ENCODE measurements around the gene SPHKAP.
"Not testable (repeated sequence)": the region's sequence is repeated elsewhere in the genome, so short reads cannot be mapped to it uniquely, and the experiment has no call there.

SPHKAP gene

DNA sequence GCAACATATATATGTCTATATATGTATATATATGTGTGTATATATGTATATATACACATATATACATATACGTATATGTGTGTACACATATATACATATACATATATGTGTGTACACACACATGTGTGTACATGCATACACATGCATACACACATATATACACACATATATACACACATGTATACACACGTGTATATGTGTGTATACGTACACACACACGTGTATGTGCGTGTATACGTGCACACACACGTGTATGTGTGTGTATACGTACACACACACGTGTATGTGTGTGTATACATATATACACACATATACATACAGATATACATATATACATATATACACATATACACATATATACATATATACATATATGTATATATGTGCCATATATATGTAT is 89.4 kb downstream of the SPHKAP start:
- DNase-seq: no peak

DNA sequence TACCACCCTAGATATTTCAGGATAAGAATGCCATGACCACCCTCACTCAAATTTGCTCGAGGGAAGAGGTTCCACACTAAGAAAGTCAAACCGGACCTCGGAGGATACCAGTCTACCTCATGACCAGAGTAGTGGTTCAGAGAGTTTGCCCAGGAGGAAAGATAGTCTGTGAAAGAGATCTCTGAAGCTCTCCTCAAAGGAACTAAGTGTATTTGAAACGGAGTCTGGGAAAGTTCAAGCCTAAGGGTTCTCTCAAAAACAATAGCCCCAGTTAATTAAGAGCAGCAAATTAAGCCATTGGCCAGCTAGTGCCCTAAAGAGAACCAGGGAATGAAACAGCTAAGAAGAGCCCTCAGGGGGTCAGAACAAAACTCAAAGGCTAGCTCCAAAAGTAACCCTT is 94.9 kb downstream of the SPHKAP start:
- DNase-seq: no peak

DNA sequence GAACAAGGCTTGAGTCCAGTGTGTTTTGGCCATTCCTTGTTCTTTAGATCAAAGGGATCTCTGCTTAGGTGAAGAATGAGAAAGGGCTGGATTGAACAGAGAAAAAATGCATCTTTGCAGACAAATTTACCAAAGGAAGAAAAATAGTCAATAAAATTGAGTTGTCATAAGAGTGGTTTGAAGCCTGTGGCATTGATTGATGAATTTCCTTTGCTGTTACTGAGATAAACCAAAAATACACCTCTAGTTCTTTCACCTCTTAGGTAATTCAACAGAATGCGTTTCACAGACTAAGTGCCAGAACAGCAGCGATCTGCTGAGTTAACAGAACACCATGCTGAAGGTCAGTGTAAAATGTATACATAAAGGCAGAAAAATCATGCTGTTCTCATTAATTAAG is 96.8 kb downstream of the SPHKAP start:
- no peak for DNase-seq

DNA sequence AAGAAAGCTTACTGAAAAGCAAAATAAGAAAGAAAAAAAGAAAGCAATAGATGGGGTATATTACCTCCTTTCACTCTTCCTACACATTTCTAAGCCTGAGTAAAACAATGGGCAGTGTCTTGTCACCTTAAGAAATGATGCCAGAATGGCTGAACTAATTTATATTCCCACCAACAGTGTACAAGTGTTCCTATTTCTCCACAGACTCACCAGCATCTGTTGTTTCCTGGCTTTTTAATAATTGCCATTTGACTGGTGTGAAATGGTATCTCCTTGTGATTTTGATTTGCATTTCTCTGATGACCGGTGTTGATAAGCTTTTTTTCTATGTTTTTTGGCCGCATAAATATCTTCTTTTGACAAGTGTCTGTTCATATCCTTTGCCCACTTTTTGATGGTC is 98.4 kb downstream of the SPHKAP start:
- no peak for DNase-seq

DNA sequence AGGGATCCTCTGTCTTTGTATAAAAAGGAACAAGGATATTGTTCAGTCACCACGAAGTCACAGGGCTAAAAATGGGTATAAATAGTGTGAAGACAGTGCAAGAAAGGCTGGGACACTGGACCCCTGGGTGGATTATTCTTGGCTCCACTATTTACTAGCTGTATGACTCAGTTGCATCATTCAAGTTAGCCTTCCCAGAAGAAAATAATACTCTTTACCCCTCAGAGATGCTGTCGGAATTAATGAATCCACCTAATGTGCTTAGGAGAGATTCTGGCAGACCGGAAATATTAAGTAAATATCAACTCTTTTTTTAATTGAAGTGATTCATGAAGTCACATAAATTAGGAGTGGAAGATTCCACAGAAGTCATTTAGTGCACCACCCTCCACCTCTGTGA is 98.9 kb downstream of the SPHKAP start:
- DNase-seq: no peak

DNA sequence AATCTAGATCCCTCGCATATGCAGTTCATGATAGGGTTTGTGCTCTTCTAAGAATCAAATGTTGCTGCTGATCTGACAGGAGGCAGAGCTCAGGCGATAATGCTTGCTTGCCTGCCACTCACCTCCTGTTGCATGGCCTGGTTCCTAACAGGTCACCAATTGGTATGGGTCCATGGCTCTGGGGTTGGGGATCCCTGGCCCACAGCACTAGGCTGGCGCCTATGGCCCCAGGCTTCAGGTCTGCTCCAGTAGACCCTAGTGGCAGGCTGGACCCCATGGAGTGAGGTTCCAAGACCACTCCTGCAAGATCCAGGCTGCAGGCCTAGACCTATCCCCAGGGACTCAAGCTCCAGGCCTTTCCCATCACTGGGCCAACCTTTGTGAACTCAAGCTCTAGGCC is 102.3 kb downstream of the SPHKAP start:
- DNase-seq: no peak

DNA sequence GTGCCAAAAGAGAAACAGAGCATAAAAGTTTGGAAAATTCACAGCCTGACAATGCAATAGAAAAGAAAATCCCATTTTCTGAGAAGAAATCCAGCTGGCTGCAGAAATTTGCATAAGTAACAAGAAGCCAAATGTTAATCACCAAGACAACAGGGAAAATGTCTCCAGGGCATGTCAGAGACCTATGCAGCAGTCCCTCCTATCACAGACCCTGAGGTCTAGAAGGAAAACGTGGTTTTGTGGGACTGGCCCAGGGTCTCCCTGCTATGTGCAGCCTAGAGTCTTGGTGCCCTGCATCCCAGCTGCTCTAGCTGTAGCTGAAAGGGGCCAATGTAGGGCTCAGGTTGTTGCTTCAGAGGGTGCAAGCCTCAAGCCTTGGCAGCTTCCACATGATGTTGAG is 104.8 kb downstream of the SPHKAP start:
- not testable (repeated sequence) for DNase-seq

DNA sequence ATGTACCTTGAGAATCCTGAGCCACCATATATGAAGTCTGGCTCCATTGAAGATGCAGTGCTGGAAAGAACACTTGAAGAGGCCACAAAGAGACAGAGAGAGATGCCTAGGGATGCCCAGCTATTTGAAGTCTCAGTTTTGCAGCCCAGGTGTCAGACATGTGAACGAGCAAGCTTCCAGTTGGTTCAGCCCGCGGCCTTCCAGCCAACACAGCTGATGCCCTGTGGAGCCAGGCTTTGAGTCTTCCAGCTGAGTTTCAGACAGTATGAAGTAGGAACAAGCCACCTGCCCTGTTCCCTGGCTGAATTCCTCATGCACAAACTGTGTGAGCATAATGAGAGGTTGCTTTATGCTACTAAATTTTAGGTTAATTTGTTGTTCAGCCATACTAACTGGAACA is 108.8 kb downstream of the SPHKAP start:
- no peak for DNase-seq

DNA sequence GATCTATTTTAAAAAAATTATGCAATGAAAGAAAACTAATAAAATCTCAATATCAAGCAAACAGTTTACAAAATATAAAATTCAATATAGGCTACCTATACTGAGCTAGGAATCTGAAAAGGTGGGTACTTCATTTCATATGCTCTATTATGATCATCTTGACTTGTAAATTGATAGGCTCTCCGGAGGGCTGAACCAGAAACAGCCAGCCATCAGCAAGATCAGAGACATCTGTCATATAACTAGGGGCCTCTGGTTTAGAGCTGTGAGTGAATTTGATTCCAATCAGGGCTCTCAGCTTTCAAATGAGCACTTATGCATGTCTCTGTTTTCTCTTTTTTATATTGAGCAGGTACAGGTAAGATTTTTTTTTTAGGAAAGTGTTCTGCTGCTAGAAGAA is 114.2 kb downstream of the SPHKAP start:
- DNase-seq: no peak

DNA sequence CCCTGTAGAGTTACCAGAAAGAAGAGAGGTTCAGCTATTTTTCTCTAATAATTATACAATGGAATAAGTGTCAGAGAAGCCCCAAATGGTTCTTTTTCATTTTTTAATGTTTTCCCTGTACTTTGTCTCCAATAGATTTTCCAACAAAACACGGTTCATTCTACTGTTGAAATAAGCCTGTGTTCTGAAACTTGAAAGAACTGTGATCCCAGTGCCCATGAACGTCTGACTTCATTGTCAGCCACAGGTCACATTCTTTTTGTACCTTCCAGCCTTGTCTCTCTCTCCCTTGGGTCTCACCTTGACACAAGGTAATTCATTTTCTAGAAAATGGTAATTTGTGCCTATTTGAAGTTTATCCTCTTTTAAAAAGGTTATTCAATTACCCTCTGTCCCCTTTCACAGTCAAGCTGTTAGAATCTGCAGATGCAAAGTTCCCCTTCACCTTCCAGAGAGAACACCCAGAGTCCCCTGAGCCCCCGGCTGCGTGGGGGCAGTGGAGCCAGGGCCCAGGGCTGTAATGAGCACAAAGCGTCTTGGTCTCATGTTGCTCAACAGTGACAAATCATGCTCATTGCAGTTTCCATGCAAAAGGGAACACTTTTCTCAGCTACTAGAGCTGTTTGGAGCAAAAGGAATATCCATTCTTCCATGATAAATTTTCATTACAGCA is 115.2 kb downstream of the SPHKAP start:
- DNase-seq: no peak

DNA sequence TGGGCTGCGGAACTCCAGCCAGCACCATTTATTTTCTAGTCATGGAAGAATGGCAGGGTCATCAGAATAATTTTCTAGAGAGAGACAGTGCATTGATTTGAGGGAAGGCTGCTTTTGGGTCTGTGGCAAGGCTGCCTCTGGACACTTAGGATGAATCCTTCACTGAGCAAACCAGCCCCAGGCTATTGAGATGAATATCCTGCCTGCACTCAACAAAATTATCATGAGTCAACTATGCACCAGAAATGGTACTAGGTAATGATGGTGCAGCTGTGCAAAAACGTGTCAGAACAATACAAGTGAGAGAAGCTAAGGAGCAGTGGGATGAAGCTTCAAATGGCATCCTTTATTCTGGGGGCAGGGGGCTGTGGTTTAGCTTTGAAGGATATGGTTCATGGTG is 115.8 kb downstream of the SPHKAP start:
- no peak for DNase-seq

DNA sequence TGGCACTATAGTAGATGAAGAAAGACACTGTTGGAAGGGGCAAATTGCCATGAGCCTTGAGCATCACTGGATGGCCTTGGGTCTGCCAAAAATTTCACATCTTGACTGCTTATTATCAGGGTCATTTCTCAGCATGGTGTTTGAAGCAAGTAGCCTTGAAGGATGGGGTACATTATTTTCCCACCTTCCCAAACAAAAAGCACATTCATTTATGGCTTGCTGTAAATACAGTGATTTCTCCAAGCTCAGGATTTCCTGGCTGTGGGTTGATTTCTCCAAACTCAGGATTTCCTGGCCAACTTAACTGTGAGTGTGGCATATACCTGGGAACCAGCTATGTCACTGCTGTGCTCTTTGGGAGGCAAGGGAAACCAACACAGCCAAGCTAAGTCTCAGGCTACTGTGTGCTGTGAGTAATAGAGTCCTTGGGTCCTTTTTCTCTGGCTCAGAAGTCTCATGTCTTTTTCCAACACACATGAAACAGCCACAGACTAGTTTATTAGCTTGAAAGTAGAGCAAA is 116.6 kb downstream of the SPHKAP start:
- DNase-seq: no peak

DNA sequence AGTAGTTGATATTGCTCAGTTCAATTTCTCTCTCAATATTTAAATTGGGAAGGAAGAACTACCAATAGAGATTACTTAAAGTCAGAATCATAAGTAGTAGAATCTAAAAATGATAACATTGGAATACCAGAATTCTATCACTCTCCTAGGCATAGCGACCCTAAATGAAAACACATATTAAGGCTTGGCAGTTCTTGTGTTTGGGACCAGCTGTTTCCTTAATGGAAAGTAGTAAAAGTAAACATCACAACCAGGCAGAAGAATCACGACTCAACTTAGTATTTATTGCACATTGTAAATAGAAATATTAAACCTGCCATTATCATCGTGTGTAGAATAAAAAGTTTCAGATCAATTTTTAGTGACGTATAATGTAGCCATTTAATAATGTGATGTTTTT is 117.5 kb downstream of the SPHKAP start:
- DNase-seq: no peak

DNA sequence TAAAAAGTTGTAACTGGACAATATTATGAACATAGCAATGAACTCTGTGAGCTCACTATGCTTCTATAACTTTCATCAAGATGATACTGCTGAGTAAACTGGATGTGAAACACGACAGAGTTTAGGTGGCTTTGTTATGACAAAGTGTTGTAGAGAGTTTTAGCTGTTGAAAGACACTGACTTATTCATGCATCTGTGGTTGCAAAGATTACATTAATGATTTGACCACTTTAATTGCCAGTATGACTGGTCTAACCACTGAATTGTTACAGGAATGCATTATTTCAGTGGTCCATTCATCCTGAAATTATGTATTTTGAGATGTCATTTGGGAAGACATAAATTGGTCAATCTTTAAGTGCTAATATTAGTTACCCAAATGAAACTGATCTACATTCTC is 117.9 kb downstream of the SPHKAP start:
- no peak for DNase-seq

DNA sequence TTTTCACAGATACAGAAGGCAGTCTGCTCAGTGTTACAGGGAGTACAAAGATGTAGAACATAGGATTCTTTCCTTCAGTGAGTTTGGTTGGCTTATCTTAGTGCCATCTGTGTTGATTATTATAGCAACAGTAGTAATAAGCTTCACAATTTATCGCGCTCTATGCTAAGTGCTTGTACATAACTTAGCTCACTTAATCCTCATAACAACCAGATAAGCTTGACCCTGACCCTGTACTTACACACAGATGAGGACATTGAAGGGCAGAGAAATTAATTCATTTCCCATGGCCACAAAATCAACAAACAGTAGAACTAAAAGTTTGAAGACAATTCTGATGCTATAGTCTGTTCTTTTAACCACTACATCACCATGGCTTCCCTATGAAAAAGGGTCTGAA is 121.8 kb downstream of the SPHKAP start:
- DNase-seq: no peak

DNA sequence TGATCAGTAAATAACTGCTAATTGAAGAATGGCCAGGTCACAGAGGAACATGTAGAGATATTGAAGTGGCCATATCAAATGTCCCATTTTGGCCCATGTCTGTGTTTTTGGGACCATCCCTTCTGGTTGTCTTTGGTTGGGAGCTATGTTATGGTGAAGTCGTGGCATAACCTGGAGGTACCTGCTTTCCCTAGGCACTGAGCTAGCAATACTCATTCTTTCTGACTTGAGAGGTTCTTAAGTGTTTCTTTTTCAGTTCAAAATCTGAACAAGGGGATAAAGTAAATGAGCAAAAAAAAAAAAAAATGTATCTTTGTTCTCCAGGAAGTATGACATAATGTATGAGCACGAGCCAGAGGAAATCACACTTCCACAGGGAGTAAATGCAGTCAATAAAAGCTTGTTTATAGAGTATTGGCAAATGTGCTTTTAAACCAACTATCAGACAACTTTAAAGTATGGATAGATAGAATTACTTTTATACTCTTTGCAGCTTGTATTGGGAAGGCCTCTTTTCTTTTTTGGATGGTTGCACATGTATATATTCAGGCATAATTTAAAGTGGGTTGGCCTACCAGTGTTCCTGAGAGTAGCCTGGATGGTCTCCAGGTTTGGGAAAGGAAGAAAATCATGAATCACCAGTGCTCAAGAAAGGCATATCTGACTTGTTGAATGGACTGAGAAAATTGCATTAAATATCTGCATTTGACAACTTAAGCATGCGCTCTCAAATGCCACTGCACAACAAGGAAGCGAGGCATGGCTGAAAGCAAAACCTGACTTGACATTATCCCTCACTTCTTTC is 125.0 kb downstream of the SPHKAP start:
- DNase-seq: no peak

DNA sequence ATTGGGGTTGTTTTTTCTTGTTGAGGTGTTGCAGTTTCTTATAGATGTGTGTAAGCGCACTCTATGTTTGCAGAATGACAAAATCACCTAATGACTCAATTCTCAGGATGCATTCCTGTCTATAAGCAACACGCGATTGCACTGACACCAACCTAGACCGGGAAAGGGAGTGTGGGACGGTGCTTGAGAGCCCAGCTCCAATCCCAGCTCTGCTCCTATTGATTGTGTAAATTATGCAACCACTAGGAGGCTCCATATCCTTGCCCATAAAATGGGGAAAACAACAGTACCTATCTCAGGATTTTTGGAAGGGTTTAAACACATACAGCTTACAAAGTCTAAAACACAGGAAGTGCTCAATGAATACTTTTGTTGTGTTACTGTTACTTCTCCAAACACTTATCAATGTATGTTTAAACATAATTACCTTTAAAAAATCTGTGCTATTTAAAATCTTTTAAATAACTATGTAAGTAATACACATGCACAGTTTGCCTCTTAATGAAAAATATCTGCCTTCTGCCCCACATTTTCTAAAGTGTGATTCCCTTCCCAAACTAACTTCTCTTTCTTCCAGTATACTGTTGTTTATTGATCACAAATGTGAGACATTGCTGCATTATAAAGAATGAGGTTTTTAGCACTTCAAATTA is 132.5 kb downstream of the SPHKAP start:
- DNase-seq: no peak

DNA sequence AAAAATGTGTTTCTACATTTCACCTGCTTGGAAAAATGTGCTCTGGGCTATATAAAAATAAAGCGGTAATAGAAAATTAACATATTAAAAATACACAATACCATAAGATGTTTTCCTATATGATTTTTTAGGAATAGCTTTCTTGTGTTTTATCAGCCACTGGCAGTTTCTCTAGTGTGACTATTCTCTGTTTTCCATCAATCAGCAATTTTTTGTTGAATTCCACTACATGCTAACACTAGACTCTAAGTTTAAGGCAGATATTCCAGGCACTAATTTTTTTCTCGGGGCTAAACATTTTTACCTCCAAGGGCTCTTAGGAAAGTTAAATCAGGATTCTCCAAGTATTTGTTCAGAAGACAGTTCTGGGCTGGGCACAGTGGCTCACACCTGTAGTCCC is 140.5 kb downstream of the SPHKAP start:
- DNase-seq: no peak

DNA sequence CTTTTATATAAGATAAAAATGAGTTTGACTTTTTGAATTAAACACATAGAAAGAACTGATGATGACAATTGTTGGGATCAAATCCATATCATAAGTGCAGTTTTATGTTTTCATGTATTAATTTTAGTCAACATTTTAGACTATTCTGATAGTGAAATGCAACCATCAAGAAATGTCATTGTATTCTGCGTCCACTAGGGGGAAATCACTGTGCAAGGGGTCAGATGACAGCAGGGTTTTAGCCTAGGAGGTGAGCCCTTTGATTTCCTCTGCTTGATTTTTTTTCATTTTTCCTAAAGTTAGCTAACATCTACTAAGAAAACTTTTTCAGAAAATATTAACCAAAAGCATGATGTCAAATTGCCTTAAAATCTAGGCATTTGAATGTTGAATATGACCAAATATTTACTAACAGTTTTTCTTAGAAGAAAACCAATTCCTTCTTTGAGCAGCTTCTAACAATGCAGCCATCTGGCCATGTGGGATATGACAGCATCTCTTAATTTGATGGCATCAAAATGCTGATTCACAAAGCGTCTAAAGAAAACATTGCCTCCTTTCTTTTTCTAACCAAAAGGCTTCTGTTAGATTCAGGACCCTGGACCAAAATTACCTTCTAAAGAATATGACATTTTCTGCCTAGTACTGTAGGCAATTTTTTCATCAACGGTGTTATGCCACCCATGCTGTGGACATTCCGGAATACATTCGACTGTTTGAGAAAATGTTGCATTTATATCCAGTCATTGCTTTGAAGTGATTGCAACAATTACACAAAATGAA is 141.5 kb downstream of the SPHKAP start:
- DNase-seq: no peak

DNA sequence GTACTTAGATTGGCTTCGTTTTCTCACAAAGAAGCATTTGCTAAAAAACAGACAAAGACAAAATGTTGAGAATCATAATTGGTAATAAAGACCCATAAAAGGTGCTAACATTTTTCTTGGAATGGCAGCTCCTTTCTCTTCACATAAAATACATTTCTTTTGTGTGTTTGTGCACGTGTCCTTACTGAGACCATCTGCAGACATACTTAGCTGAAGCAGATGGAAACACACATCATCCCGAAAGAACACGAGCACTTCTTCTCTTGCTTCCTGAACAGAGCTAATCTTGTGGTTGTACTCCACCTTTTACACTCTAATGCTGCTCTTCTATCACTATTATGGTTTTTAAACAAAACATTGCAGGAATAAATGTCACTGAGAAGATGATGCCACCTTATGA is 142.5 kb downstream of the SPHKAP start:
- DNase-seq: no peak

DNA sequence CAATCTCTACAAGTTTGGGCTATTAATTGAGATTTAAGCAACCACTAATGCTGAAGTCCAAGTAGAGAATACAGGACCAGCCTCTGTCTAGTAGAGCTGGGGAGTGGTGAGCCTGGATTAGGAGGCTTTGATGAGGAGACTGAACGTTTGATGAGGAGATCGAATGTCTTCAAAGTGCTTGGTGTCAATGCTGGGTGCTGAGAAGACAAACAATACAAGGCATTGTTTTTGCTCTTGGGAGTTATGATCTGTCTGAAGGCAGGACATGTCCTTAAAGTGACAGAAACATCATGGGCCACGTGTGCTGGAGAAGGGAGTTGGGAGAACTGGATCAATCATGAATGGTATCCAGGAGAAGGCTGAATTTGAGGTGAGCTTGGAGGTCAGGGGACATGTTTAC is 143.6 kb downstream of the SPHKAP start:
- DNase-seq: no peak

DNA sequence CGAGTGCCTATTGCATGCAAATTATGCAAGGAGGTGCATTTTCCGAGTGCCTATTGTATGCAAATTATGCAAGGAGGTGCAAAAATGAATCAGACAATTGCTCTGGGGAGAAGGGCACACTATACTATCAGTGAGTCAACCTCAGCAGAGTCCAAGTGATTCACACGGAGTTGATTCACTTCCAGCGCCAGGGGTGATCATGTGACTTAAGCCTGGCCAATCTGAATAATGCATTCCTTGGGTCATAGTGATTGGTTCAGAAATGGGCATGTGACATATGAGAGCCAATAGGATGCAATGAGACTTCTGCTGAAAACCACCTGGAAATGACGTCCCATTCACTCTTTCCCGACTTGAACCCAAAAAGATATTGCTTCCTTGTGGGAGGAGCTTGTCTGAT is 157.9 kb downstream of the SPHKAP start:
- no peak for DNase-seq

DNA sequence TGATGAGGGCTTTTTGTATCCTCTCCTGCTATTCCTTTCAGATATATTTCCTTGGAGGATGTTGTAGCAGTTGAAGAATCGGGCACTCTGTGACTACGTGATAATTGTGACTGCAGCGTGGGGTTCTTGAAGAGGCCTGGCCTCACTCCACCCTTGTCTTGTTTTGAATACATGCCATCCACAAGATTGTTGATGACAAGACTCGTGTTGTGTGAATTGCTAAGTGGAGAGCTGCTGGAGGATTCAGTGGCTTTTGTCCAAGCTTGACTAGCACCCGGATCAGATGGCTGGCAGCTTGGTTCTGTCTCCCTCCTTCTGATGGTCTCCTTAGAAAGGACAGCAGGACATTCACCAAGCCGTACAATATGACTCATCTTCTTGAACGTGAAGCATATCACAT is 163.2 kb downstream of the SPHKAP start:
- DNase-seq: no peak
